GM11168 (cell line): ENCODE data around the gene NUDT9.
"Not testable (repeated sequence)": the region's sequence is repeated elsewhere in the genome, so short reads cannot be mapped to it uniquely, and the experiment has no call there.

Experiments used
- in situ Hi-C: fragments of 300-500 bp; cut with MboI; formaldehyde crosslinking; loops from one replicate; pipeline ENCODE4 v1.12.0; 2022; ENCODE audit warnings: low sequenced_read_pairs; ENCODE audit not compliant: unreplicated experiment

The NUDT9 gene

GRCh38 chr4:87422104-87423052, at the start of gene NUDT9:
NUDT9 (plus strand) TSS chr4:87422573; CDS start chr4:87422906, 333 bp downstream.
- in situ Hi-C loops: no loop called here

- in situ Hi-C loops: loop anchor here (5.0 kb wide), 1 partner anchor 91 kb away; no protein-coding TSS in a partner anchor
Measured at GRCh38 chr4:87375719-87376291, 46.6 kb upstream of the NUDT9 start.

- in situ Hi-C loops: loop anchor here (5.0 kb wide), 1 partner anchor 89 kb away; no protein-coding TSS in a partner anchor
Measured at GRCh38 chr4:87377816-87378215, 44.6 kb upstream of the NUDT9 start.

GRCh38 chr4:87382116-87382515, 40.3 kb upstream of the NUDT9 start:
- in situ Hi-C loops: no loop called here

- in situ Hi-C loops: no loop called here
Measured at GRCh38 chr4:87382931-87383330, 39.4 kb upstream of the NUDT9 start.

- in situ Hi-C loops: not testable (repeated sequence)
Measured at GRCh38 chr4:87384466-87385132, 37.8 kb upstream of the NUDT9 start.

GRCh38 chr4:87387237-87387636, 35.1 kb upstream of the NUDT9 start:
- in situ Hi-C loops: no loop called here

GRCh38 chr4:87388901-87389300, 33.5 kb upstream of the NUDT9 start:
- in situ Hi-C loops: no loop called here

GRCh38 chr4:87390055-87390454, 32.3 kb upstream of the NUDT9 start:
- in situ Hi-C loops: not testable (repeated sequence)

- in situ Hi-C loops: no loop called here
Measured at GRCh38 chr4:87390551-87390890, 31.9 kb upstream of the NUDT9 start.

- in situ Hi-C loops: no loop called here
Measured at GRCh38 chr4:87390891-87391575, 31.3 kb upstream of the NUDT9 start, which contains the start of gene HSD17B11. HSD17B11 (minus strand) TSS chr4:87391188; CDS start chr4:87391070, 118 bp downstream.

GRCh38 chr4:87391576-87392054, 30.8 kb upstream of the NUDT9 start:
- in situ Hi-C loops: no loop called here

- in situ Hi-C loops: no loop called here
Measured at GRCh38 chr4:87392183-87392582, 30.2 kb upstream of the NUDT9 start.

- in situ Hi-C loops: not testable (repeated sequence)
Measured at GRCh38 chr4:87395073-87395472, 27.3 kb upstream of the NUDT9 start.

GRCh38 chr4:87395851-87396250, 26.5 kb upstream of the NUDT9 start:
- in situ Hi-C loops: not testable (repeated sequence)

- in situ Hi-C loops: no loop called here
Measured at GRCh38 chr4:87399148-87399547, 23.2 kb upstream of the NUDT9 start.

- in situ Hi-C loops: no loop called here
Measured at GRCh38 chr4:87399954-87400353, 22.4 kb upstream of the NUDT9 start.

GRCh38 chr4:87403732-87404131, 18.6 kb upstream of the NUDT9 start:
- in situ Hi-C loops: not testable (repeated sequence)

GRCh38 chr4:87405211-87405820, 17.1 kb upstream of the NUDT9 start:
- in situ Hi-C loops: no loop called here

GRCh38 chr4:87406462-87406861, 15.9 kb upstream of the NUDT9 start:
- in situ Hi-C loops: no loop called here
